GM10847 (cell line): Measurements from ENCODE around the gene POLR3GL.

Experiments
- POLR2A ChIP-seq: IDR thresholded peaks from 2 replicates; pipeline ENCODE4 v1.6.1; 2011; ENCODE audit not compliant: insufficient read length; ENCODE audit errors: extremely low read depth

Gene POLR3GL

GRCh38 chr1:145978854-145979745, 14.6 kb downstream of the POLR3GL start:
- TF ChIP-seq POLR2A = no peak

- TF ChIP-seq POLR2A = no peak
Measured at GRCh38 chr1:145979746-145980456, 15.4 kb downstream of the POLR3GL start.

- TF ChIP-seq POLR2A = no peak
Measured at GRCh38 chr1:145980457-145980994, 16.0 kb downstream of the POLR3GL start.

- no peak for TF ChIP-seq POLR2A
Measured at GRCh38 chr1:145982010-145982723, 17.7 kb downstream of the POLR3GL start.

- no peak for TF ChIP-seq POLR2A
Measured at GRCh38 chr1:145983206-145983675, 18.8 kb downstream of the POLR3GL start.

- TF ChIP-seq POLR2A = no peak
Measured at GRCh38 chr1:145983960-145984830, 19.7 kb downstream of the POLR3GL start.

- TF ChIP-seq POLR2A = no peak
Measured at GRCh38 chr1:145985129-145985501, 20.6 kb downstream of the POLR3GL start.

GRCh38 chr1:145985502-145986439, 21.3 kb downstream of the POLR3GL start:
- no peak for TF ChIP-seq POLR2A

- no peak for TF ChIP-seq POLR2A
Measured at GRCh38 chr1:145986551-145986950, 22.1 kb downstream of the POLR3GL start.

GRCh38 chr1:145987926-145988325, 23.4 kb downstream of the POLR3GL start:
- no peak for TF ChIP-seq POLR2A

GRCh38 chr1:145988773-145989172, 24.3 kb downstream of the POLR3GL start:
- no peak for TF ChIP-seq POLR2A

GRCh38 chr1:145990249-145990855, 25.9 kb downstream of the POLR3GL start:
- TF ChIP-seq POLR2A = no peak
